Femur (tissue), 1 donor: ENCODE data around the gene PRIM2.
A peak's percentile ranks its signal among the peaks of the same experiment; 100 is the strongest.
"Not testable (repeated sequence)": the region's sequence is repeated elsewhere in the genome, so short reads cannot be mapped to it uniquely, and the experiment has no call there.

Source experiments
- DNase-seq: peaks from one replicate; pipeline ENCODE4 v3.0.0-alpha.2; 2017

PRIM2 gene

GRCh38 chr6:57449496-57450066 is 132.2 kb downstream of the PRIM2 start:
- DNase-seq: not testable (repeated sequence)

- not testable (repeated sequence) for DNase-seq
Observed at GRCh38 chr6:57459781-57460180, 142.4 kb downstream of the PRIM2 start.

- not testable (repeated sequence) for DNase-seq
Observed at GRCh38 chr6:57461022-57461421, 143.6 kb downstream of the PRIM2 start.

GRCh38 chr6:57463809-57464208 is 146.4 kb downstream of the PRIM2 start:
- not testable (repeated sequence) for DNase-seq

GRCh38 chr6:57465968-57466367 is 148.5 kb downstream of the PRIM2 start:
- not testable (repeated sequence) for DNase-seq

- no peak for DNase-seq
Observed at GRCh38 chr6:57469072-57469471, 151.6 kb downstream of the PRIM2 start.

GRCh38 chr6:57470148-57470547 is 152.7 kb downstream of the PRIM2 start:
- not testable (repeated sequence) for DNase-seq

- not testable (repeated sequence) for DNase-seq
Observed at GRCh38 chr6:57471314-57471864, 154.0 kb downstream of the PRIM2 start.

GRCh38 chr6:57472861-57473362 is 155.5 kb downstream of the PRIM2 start:
- DNase-seq: peak; percentile 27

GRCh38 chr6:57474862-57475475 is 157.5 kb downstream of the PRIM2 start:
- DNase-seq: not testable (repeated sequence)

- not testable (repeated sequence) for DNase-seq
Observed at GRCh38 chr6:57475656-57476055, 158.2 kb downstream of the PRIM2 start.

- not testable (repeated sequence) for DNase-seq
Observed at GRCh38 chr6:57480194-57480593, 162.8 kb downstream of the PRIM2 start.

GRCh38 chr6:57481121-57481520 is 163.7 kb downstream of the PRIM2 start:
- not testable (repeated sequence) for DNase-seq

- DNase-seq: not testable (repeated sequence)
Observed at GRCh38 chr6:57482471-57482870, 165.0 kb downstream of the PRIM2 start.

- DNase-seq: not testable (repeated sequence)
Observed at GRCh38 chr6:57486494-57487081, 169.2 kb downstream of the PRIM2 start.

GRCh38 chr6:57488551-57488950 is 171.1 kb downstream of the PRIM2 start:
- not testable (repeated sequence) for DNase-seq

- not testable (repeated sequence) for DNase-seq
Observed at GRCh38 chr6:57489887-57490286, 172.5 kb downstream of the PRIM2 start.

GRCh38 chr6:57491795-57492194 is 174.4 kb downstream of the PRIM2 start:
- DNase-seq: not testable (repeated sequence)

- not testable (repeated sequence) for DNase-seq
Observed at GRCh38 chr6:57496251-57496650, 178.8 kb downstream of the PRIM2 start.

GRCh38 chr6:57500368-57501021 is 183.1 kb downstream of the PRIM2 start:
- DNase-seq: not testable (repeated sequence)

GRCh38 chr6:57502387-57502786 is 185.0 kb downstream of the PRIM2 start:
- not testable (repeated sequence) for DNase-seq

- not testable (repeated sequence) for DNase-seq
Observed at GRCh38 chr6:57505251-57505650, 187.8 kb downstream of the PRIM2 start.

GRCh38 chr6:57510390-57510789 is 193.0 kb downstream of the PRIM2 start:
- DNase-seq: not testable (repeated sequence)
